LNCAP (cell line): ENCODE results near the gene CSNK1D.

ENCODE experiments used
- CTCF ChIP-seq: fragments of 450-650 bp; IDR thresholded peaks from 2 replicates; pipeline ENCODE4 v1.5.1; 2017; ENCODE audit warnings: mild to moderate bottlenecking

CSNK1D gene

GRCh38 chr17:82216301-82217119 is 57.0 kb downstream of the CSNK1D start:
- TF ChIP-seq CTCF, result no peak

GRCh38 chr17:82215972-82216300 is 57.6 kb downstream of the CSNK1D start:
- TF ChIP-seq CTCF, result no peak

GRCh38 chr17:82215095-82215971 is 58.2 kb downstream of the CSNK1D start:
- TF ChIP-seq CTCF, result no peak

GRCh38 chr17:82214012-82214628 is 59.4 kb downstream of the CSNK1D start:
- TF ChIP-seq CTCF, result no peak

- no peak for TF ChIP-seq CTCF
These were observed 60.1 kb downstream of the CSNK1D start for GRCh38 chr17:82213251-82214011.

- TF ChIP-seq CTCF, result no peak
These were observed 60.9 kb downstream of the CSNK1D start, which contains the start of gene CCDC57 for GRCh38 chr17:82212331-82213250. Gene CCDC57 (minus strand): TSS chr17:82212842. CDS start chr17:82201944, 10,898 bp downstream.
